Fibroblast of skin of abdomen (primary cell): ENCODE results near the gene NFIX.
A peak's percentile ranks its signal among the peaks of the same experiment; 100 is the strongest.

Experiments
- DNase-seq: peaks from one replicate; pipeline ENCODE4 v3.0.0-alpha.2; 2013

NFIX gene

DNA sequence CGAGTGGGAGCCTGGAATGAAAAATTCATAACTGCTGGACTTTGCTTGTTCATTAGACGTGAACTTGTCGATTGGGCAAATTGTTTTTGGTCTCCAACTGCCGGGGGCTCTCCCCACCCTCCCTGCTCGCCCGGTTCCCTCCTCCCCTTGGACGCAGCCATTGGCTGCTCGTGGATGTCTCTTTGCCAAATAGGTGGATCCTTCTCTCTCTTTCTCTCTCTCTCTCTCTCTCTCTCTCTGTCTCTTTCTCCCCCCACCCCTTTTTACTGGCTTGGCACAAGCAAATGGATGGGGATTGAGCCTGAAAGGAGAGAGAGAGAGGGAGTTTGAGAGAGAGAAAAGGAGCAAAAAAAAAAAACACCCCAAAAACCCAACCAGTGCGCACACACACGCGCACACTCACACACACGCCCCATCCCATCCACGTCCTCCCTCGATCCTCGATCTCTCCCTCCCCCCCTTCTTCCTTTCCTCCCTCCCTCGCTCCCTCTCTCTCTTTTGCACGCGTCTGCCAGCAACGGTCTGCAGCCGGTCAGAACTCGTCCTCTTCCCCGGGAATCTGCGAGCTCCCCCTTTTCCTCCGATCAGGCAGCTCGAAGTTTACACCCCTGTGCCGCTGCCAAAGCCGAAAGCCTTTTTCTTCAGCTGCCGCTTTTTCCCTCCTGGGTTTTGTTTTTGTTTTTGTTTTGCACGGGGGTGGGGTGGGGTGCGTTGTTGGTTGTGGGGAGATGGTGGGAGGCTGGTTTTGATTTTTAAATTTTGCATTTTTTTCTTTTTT is 27.8 kb downstream of the NFIX start:
- peak; percentile 97 for DNase-seq

DNA sequence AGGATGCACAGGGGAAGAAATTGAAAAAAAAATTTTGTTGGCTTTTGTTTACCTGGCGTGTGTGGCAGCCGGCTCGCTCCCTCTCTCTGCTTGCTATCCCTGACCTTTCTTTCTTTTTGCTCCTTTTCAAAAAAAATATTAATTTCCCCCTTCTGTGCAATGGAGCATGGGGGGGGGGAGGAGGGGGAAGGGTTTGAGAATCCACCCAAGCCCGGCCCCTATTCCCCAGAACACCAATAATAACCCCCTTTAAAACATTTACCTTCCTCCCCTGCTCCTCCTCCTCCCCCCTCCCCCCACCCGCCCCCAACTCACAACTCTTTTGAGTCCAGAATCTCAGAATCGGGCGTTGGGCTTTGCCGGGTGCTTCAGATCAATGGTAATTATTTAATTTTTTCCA is 28.4 kb downstream of the NFIX start:
- peak; percentile 56 for DNase-seq

DNA sequence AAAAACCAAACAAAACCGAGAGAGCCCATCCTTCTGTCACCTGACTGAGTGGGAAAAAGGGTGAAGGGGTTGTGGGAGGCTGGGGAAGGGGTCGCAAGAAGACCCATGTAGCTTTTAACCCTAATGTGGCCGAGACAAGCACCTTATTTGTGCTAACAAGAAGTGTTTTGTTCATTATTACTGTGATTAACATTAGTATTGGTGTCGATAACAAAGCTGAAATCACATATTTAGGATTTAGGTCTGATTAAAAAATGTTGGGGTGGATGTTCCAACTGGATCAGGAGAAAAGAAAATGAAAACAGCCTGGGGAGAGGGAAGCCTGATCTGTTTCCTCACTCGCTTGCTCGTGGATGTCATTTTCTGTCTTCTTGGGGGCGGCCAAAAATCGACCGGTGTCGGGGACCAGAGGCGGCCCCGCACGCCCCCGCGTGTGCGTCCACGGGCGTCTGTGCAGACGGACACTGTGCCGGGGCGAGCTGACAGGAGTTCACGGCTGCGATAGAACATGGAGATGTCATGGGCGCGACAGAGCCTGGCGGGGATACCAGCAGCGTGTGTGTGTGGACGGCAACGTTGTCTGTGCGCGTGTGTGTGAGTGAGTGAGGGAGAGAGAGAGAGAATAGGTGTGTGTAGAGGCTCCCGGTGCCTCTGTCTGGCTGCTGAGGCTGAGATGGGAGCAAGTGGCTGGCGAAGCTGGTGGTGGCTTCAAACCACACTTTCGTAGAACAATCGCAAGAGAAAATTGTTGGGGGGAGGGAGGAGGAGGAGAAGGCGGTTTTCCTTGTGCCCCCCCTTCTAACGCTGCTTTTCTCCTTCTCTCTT is 29.1 kb downstream of the NFIX start:
- no peak for DNase-seq

DNA sequence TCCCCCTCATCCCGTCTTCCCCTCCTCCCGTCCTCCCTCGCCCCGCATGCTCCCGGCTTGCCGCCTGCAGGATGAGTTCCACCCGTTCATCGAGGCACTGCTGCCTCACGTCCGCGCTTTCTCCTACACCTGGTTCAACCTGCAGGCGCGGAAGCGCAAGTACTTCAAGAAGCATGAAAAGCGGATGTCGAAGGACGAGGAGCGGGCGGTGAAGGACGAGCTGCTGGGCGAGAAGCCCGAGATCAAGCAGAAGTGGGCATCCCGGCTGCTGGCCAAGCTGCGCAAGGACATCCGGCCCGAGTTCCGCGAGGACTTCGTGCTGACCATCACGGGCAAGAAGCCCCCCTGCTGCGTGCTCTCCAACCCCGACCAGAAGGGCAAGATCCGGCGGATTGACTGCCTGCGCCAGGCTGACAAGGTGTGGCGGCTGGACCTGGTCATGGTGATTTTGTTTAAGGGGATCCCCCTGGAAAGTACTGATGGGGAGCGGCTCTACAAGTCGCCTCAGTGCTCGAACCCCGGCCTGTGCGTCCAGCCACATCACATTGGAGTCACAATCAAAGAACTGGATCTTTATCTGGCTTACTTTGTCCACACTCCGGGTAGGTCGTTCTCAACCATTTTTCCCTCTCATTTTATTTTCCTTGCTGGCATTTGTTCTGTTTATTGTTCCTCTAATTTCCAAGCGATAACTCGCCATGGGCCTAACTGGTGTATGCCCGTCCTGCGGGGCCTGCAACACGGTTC is 29.8 kb downstream of the NFIX start:
- no peak for DNase-seq

DNA sequence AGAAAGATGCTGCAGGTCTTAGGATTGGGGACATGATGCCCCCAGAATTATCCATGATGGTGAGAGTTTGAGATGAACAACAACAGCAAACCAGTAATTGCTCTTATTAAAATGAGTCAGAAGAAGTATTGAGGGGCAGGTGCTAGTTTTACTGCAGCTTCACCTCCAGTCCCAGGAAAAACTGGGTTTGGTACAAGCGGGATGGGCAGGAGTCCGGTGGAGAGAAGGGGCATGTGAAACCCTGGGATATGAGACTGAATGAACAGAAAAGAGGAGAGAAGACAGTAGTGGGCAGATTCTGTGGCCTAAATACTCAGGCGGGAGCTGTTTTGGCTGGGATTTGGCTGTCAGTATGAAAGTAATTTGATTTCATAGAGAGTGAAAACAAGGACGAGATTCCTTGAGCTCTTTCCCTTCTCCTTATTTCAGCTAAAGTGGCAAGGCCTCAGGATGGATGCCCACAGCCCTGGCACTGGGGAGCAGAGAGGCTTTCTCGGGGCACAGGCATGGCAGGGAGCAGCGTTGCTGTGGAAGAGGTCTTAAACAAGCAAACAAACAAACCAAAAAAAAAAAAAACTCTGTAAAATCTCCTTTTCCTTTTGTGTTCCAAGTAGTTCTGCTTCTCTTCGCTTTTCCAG is 30.7 kb downstream of the NFIX start:
- DNase-seq: no peak

DNA sequence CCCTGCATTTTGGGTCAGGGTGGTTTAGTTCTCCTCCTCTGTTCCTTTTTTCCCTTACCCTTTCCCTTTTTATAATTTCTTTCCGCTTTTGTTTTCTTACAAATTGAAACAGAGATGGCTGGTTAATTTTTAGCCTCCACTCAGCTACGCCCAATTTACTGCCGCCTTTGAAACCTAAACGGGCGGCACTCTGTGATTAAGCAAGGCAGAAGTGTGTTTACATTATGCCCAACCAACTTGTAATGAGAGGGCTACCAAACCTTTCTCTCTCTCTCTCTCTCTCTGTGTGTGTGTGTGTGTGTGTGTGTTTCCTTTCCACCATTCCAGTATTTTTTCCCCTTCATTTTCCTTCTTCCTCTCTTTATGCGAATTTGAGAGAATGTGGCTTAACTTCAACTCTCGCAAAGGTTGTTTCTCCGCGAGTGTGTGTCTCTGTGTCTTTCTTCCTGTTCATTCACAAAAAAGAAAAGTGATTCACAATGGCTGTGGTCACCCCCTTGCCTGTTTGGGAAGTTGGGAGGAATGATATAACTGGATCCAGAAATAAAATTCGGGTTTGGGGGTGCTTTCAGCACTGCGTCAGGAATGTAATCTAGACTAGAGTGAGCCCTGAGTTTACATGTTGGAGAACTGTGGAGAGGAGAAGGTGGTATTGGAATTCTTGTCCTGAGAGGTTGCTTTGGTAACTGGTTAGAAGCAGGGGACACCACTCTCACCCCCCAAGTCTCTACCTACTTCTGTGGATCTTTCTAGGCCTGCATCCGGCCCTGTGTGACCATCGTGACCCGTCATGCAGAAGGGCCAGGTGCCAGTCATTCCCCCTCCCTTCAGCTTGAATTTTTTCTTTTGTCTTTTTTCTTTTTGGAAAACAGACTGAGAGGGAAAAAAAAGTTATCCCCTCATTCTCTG is 31.4 kb downstream of the NFIX start:
- peak; percentile 33 for DNase-seq

DNA sequence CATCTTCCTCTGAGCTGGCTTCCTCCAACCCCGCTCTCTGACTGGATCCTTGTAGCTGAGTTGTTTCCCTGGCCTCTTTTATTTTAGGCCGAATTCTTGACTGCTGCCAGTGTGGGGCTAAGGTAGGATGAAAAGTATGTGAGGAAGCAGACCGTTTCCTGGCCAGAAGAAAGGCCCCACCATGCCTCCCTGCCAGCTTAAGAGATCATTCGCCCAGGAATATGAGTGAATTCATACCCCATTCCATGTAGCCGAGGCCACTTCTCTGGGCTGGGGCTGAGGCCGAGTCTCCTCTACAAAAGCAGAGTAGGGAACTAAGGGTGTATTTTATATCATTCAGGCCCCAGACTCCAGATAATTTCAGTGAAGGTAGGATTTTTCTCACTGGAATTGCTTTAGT is 32.3 kb downstream of the NFIX start:
- DNase-seq: no peak

DNA sequence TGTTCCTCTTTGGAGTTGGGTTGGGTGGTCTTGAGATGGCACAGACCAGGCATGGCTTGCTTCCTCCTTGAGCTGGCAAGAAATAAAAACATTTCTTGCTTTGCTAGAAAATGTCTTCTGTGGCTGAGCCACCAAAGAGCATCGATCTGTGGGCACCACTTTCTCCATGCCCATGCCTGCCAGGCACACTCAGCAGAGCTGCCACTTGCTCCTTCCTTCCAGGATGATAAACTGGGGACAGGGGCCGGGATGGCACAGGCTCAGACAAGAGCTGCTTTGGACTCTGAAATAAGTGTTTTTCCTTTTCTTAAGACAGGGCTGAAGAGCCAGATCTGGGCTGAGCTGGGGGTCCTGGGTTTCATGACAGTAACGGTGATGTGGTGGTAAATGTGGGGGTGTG is 32.8 kb downstream of the NFIX start:
- no peak for DNase-seq

DNA sequence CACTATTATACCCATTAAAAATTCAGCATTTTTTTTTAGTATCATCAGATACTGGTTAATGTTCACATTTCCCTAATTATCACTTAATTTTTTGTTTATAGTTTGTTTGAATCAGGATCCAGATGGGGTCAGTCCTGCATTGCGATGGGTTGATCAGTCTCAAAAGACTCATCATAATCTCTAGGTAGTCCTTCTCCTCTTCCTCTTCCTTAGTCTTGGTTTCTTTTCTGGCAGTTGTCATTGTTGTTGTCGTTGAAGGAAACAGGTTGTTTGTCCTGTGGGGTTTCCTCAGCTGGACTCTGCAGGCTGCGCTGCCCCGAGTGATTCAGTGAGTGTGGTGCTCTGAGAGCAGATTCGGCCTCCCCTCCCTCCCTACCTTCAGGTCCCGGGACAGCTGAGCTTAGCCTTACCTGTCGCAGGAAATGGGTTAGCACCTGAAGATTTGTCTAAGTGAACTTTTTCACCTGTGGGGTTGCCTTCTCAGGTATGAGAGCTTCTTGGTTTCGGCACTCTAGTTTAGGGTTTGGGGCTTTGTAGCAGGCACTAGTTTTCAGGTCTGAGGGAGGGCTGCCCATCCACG is 34.1 kb downstream of the NFIX start:
- no peak for DNase-seq

DNA sequence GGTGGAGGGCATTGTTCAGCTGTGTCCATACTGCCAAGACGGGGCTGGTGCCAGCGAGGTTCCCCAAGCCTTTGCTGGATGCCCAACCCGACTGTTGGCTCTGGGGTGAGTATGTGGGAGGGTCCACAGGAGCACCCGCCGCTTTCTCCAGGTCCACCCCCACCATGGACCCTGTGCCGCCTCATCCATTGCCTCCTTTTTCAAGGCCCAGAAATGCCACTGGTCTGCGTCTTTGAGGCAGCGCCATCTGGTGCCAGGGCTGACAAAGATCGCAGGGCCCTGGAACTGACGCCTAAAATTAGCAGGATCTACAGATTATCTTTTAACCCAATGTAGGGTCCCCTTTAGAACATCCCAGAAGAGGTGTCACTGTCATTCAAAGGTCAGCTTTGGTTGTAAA is 34.6 kb downstream of the NFIX start:
- DNase-seq: no peak

DNA sequence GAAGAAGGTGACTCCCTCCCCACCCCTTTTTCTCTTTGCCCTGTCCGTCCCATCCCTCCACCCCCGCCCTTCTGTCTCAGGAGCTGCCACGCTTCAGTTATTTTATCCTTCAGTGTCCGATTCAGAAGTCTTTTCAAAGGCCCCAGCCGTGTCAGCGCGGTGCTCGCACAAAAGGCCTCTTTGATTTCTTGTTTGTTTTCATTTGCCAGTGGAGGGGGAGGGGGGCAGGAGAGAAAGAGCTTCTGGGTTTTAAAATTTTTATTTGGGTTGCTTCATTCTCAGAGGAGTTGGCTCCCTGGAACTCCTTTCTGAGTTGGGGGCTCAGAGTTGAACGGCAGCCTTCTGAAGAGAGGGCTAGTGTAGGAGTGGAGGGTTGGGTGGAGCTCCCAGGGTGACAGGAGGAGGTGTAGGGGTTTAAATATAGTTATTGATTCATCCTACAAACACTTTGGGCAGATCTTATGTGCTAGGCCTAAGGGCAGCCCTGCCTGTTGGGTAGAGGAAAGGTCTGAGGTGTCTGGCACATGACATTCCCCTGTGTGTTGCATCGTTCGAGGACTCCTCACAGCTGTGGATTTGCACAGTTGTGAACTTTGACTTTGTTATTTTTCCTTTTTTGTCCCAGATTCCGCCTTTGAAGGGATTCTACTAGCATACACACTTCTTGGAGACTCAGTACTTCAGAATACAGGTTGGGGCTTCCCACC is 36.8 kb downstream of the NFIX start:
- peak; percentile 62 for DNase-seq

DNA sequence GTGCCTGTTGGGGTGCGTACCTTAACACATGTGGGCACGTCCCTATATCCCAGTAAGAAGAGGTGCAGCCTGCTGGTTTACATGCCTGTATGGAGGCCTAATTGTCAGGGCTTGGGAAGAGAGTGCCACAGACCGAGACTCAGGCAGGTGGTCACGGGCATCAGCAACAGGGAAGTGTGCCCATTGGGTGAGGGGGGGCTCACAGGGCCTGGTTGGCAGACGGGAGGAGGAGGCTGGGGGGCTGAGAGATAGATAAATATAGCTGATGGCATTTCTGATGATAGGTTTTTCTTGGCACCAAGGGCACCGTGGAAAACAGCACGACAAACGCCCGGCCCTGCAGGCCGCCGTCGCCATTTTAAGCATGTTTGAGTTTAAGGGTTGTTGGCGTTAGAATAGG is 37.6 kb downstream of the NFIX start:
- DNase-seq: no peak

DNA sequence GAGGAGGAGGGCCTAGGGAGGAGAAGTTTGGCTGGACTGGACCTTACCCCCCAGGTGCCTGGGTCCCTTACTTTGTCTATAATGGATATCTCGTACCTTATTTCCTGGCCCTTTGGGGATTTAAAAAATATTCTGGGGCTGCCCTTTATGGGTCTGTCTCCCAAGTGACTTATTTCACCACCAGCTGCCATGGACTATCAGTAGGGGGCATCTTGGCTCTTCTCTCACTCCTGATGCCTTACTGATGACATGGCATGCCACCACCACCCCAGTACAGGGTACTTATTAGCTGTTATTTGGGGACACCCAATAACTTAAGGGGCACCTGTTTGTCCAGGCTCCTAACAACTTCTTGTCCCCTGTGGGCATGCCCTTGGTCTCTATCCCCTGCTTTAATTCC is 38.0 kb downstream of the NFIX start:
- peak; percentile 29 for DNase-seq

DNA sequence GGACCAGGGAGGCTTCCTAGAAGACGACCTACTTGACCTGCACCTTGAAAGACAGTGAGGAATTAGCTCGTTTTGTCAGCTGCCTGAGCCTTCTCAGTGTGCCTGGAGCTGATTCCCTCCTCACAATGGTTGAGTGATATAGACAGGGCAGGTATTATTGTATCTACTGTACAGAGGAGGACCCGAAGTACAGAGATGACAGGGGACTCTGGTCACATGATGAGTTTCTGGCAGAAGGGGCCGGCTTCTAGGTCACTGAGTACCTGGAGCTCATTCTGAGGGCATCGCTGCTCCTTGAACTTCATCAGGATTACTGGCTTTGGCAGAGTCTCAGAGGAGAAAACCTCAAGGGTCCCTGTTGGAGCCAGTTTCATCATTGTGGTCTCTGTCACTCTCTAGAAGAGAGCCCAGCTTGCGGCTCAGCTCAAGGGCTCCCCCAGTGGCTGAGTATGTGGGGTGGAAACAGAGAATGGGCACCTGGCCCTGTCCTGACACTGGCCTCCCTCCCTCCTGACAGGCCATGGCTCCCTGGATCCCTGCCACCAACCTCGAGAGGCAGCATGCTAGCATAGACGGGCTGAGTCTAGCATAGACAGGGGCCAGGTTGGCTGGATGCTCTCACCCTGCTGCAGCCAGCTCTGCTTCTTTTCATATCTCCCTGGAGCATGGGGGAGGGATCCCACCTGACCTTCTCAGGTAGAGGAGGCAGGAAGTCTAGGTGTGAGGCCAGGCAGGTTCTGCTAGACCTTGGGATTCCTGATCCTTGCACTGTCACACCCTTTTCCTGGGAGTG is 38.7 kb downstream of the NFIX start:
- DNase-seq: peak; percentile 62

DNA sequence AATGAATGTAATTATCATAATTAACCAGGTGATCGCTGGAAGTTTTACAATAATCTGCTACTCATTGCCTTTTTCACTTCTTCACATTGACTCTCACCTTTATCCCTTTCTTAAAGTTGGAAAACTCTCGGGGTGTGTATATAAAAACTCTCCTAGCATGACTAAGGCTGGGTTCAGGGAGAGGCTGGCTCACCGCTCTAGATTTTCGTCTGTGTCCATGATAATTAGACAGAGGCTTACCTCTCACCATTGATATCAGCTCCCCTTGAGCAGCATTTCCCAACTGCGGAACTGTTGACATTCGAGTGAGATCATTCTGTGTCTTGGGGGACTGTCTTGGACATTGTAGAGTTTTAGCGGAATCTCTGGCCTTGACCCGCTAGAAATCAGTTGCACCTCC is 39.4 kb downstream of the NFIX start:
- no peak for DNase-seq

DNA sequence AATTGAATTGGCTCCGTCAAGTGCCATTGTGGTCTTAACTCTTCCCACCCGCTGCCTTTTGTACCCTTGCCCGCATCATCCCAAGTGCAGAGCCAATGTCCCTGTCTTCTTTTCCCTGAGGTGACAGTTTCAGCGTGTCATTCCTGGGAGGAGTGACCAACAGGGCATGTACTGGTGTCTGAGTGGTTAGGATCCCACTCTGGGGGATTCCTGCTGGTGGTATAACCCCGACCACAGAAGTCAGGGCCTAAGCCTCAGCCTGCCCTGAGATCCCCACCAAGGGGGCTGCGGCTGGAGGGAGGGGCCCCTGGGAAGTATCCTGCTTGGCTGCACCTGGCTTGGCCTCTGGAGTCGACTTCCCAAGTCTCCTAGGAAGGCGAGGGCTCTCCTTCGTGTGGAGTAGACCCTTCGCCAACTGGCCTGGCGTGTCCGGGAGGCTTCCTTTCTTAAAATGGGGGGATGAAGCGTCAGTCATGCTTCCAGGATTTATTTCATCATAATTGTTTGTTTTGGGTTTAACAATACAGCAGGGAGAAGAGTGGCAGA is 40.6 kb downstream of the NFIX start:
- DNase-seq: no peak

DNA sequence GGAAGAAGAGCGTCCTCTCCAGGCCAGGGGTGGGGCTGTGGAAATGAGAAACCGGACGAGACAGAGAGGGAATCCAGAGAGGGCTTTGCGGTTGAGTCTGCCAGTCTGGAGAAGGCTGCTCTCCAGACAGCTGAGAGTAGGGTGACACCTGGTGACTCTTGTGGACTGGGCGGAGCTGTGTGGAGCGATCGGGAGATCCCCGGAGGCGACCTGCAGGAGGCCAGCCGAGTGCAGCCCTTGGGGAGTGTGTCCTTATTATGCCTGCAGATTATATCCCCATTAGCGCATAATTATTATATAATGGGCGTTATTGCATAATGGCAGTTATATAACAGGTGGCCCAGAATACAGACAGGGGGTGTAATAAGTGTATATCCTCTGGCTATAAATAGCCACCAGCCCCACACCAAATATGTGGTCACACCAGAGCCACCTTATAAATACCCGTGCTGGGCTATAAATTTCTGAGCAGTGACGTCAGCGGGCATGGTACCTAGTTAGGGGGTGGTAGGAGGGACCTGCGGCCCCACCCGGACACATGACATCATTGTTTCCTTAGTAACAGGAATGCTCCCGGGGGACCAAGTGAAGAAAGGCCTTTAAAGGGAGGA is 41.2 kb downstream of the NFIX start:
- DNase-seq: peak; percentile 50

DNA sequence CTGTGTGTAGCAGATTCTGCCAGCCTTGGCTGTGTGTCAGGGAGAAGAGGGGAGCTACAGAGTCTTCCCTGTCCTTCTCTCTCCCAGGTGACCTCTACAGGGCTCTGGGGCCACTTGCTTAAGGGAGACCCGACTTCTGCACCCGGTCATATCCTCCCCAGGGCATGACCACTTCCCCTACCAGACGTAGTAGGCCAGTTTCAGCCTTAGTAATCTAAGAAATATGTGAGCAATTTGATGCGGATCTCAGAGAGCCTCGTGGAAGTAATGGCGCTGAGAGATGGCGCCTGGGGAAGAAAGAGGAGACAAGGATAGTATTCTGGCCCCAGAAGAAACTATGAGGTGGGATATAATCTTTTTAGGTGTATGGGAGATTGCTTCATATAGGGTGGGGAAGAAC is 41.9 kb downstream of the NFIX start:
- peak; percentile 85 for DNase-seq

DNA sequence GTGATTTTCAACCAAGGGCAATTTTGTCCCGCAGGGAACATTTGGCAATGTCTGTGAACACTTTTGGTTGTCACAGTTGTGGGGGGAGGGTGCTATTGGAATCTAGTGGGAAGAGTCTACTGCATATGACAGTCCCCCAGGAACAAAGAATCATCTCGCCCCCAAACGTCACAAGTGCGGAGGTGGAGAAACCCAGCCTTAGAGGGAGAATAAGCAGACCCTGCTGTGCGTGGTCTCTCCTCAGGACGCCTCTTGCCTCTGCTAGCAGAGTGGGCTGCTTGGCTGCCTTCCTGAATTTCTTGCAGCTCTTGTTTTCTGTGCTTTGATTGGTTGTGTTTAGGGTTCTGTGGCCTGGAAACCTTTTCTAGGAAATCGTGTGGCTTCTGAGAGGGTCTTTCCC is 42.5 kb downstream of the NFIX start:
- DNase-seq: no peak
